Tibial nerve (tissue), 4 donors: Measurements from ENCODE around the gene PTPRM.

Source experiments
- EP300 ChIP-seq, 2 donors: sonication (generic); formaldehyde crosslinking; IDR thresholded peaks; one replicate each; pipeline ENCODE4 v1.6.1; 2017; ENCODE audit warnings: antibody characterized with exemption in 2 of 2, mild to moderate bottlenecking in 1 of 2
- POLR2A ChIP-seq, 2 donors: fragments of 450-650 bp; IDR thresholded peaks; one replicate each; pipeline ENCODE4 v1.6.1; 2017; ENCODE audit warnings: antibody characterized with exemption in 2 of 2, mild to moderate bottlenecking in 2 of 2, moderate library complexity in 2 of 2
- TF ChIP-seq, protein P1 (sequence below), 5 experiments: fragments of 200-600 bp in 3 of 5; fragments of 450-650 bp in 2 of 5; sonication (generic) in 3 of 5; IDR thresholded peaks; one replicate each; pipeline ENCODE4 v1.5.1; 2016 to 2019; ENCODE audit warnings: antibody characterized with exemption in 5 of 5, mild to moderate bottlenecking in 3 of 5, moderate library complexity in 2 of 5

GRCh38 chr18:7855671-7856070 lies 288.6 kb downstream of the PTPRM start:
- TF ChIP-seq, protein P1, sequence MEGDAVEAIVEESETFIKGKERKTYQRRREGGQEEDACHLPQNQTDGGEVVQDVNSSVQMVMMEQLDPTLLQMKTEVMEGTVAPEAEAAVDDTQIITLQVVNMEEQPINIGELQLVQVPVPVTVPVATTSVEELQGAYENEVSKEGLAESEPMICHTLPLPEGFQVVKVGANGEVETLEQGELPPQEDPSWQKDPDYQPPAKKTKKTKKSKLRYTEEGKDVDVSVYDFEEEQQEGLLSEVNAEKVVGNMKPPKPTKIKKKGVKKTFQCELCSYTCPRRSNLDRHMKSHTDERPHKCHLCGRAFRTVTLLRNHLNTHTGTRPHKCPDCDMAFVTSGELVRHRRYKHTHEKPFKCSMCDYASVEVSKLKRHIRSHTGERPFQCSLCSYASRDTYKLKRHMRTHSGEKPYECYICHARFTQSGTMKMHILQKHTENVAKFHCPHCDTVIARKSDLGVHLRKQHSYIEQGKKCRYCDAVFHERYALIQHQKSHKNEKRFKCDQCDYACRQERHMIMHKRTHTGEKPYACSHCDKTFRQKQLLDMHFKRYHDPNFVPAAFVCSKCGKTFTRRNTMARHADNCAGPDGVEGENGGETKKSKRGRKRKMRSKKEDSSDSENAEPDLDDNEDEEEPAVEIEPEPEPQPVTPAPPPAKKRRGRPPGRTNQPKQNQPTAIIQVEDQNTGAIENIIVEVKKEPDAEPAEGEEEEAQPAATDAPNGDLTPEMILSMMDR (IDR thresholded peaks at IDR 0.05) = no peak
- no peak for TF ChIP-seq POLR2A (IDR thresholded peaks at IDR 0.05)
- no peak for TF ChIP-seq EP300 (IDR thresholded peaks at IDR 0.05)
